Cardiac septum (tissue), 1 donor: ENCODE measurements around the gene SUPT6H. TPM values are rescaled to one million over a fixed set of nuclear protein-coding genes. Genes with fewer than 3 reads are reported as not detected.
"Not testable (repeated sequence)": the region's sequence is repeated elsewhere in the genome, so short reads cannot be mapped to it uniquely, and the experiment has no call there.

Source experiments
- DNase-seq: peaks from one replicate; pipeline ENCODE4 v3.0.0-alpha.2; 2020; ENCODE audit warnings: low spot score
- intact Hi-C: fragments of 100-400 bp; cut with DNase I; formaldehyde crosslinking; loops from one replicate; pipeline ENCODE4 v1.14.0; 2022
- total RNA-seq: library from RNA; stranded (reverse); fragmentation: NEBNext Ultra II Directional; extraction: Animal tissue kit (Norgen Biotek cat#: 25700); gene quantifications from one replicate; pipeline ENCODE4 v1.2.1, GENCODE V29; 2021
- donor health status: DM: no; HTN: no; CAD: no.

The SUPT6H gene
- total RNA-seq, 1 donor from 2014 or later: 48.4 TPM

DNA sequence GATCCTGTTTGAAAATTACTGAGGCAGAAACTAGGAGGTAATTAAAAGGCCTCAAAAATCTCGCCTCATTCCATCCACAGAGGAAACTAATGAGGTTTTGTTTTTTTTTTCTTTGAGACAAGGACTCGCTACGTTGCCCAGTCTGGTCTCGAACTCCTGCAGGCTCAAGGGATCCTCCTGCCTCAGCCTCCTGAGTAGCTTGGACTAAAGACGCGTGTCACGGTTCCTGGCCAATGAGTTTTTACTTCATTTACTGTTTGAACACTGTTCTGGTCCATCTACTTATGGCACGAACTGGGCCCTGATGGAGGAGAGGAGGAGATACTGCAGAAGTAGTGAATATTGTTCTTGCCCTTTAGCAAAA is 16.4 kb upstream of the SUPT6H start:
- DNase-seq: no peak
- intact Hi-C loops: no loop called here

DNA sequence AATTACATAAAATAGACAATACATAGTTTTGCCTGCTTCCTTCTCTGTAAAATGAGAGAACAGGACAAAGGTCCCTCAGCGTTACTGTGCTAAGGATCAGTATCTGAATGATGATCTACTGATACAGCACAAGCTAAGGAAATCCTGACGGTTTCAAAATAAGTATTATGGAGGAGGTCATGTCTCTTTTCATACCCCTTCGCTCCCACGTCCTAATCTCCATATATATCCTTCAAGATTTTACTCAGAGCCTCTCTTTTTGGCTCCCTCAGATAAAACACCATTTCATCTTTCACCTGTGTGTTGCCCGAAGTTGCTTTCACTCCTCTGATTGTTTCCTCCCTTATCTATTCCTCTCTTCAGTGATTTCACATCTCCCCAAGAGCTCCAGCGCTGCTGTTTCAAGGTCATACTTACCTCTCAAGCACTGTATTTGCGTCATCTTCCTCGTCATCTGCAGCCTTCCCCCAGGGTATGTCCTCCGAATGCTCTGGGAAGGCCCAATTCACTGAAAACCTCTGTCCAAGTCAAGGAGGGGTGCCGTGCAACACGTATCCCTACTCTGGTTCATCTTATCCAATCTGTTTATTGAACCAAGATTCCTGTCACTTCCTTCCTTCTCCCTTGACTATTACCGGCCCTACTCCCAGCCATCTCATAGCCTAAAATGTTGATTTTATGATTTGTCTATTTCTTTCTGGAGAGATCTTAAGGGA is 15.8 kb upstream of the SUPT6H start:
- DNase-seq: no peak
- intact Hi-C loops: no loop called here

DNA sequence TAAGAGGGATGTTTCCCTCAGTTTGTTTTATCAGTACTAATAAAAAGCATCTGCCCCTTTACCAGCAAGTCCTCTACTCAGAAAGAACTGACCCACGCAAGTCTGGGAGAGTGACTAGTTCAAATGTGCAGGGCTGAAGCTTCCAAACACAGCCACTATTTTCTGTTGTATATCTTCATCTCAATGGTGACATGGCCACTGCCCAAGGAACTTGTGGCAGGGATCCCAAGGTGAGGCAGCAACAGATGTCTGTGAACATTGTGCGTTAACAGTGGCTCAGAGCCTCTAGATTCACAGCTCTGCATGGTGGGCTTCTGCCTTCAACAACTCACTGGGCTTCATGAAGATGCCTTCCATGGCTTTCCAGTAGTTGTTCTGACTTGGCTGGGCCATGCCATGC is 13.3 kb upstream of the SUPT6H start:
- DNase-seq: no peak
- intact Hi-C loops: no loop called here

- DNase-seq: no peak
- intact Hi-C loops: no loop called here
Observed at GRCh38 chr17:28655160-28655559, 6.8 kb upstream of the SUPT6H start.

- DNase-seq: no peak
- intact Hi-C loops: no loop called here
Observed at GRCh38 chr17:28657756-28658155, 4.2 kb upstream of the SUPT6H start.

DNA sequence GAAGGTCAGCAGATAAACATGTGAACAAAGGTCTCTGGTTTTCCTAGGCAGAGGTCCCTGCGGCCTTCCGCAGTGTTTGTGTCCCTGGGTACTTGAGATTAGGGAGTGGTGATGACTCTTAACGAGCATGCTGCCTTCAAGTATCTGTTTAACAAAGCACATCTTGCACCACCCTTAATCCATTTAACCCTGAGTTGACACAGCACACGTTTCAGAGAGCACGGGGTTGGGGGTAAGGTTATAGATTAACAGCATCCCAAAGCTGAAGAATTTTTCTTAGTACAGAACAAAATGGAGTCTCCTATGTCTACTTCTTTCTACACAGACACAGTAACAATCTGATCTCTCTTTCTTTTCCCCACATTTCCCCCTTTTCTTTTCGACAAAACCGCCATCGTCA is 3.7 kb upstream of the SUPT6H start:
- DNase-seq, intact Hi-C loops: not testable (repeated sequence)

- DNase-seq, intact Hi-C loops: not testable (repeated sequence)
Observed at GRCh38 chr17:28658766-28659496, 3.1 kb upstream of the SUPT6H start.

DNA sequence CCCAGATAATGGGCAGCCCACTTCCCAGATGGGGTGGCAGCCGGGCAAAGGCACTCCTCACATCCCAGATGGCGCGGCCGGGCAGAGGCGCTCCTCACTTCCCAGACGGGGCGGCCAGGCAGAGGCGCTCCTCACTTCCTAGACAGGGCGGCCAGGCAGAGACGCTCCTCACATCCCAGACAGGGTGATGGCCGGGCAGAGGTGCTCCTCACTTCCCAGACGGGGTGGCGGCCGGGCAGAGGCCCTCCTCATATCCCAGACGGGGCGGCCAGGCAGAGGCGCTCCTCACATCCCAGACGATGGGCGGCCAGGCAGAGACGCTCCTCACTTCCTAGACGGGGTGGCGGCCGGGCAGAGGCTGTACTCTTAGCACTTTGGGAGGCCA is 2.5 kb upstream of the SUPT6H start:
- intact Hi-C loops, DNase-seq: not testable (repeated sequence)

- DNase-seq: no peak
- intact Hi-C loops: no loop called here
Observed at GRCh38 chr17:28662527-28662829, 473 bp downstream of the SUPT6H start.

DNA sequence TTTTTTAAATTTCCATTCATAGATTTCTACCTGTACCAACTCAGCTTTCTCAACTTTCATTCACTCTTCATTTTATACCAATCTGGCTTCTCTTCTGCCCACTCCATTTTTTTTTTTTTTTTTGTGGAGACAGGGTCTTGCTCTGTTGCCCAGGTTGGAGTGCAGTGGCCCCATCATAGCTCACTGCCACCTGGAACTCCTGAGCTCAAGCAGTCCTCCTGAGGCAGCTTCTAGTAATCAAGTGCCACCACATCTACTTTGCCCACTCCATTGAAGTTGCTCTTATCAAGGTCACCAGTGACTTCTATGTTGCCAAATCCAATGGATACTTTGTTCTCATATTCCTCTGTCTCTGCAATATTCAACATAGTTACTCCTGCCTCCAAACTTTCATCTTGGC is 1.7 kb downstream of the SUPT6H start:
- intact Hi-C loops: no loop called here
- no peak for DNase-seq

GRCh38 chr17:28665994-28666393 is 4.0 kb downstream of the SUPT6H start:
- no peak for DNase-seq
- intact Hi-C loops: no loop called here

DNA sequence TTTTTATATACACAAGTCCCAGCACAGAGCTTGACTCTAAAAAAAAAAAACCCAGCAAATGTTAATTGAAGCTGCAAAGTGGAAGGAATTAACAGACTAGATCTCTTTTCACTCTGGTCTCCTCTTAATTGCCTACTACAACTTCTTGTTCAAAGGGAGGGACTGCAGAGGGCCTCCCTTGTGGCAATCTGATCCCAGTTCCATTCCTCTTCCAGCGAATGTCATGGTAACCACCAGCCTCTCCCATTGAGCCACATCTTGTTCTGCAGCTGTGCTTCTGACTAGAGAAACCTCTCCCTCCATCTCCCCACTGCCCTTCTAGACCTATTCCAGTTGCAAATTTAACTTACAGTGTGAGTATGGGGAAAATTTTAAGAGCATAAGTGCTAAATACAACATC is 5.9 kb downstream of the SUPT6H start:
- intact Hi-C loops: no loop called here
- no peak for DNase-seq

DNA sequence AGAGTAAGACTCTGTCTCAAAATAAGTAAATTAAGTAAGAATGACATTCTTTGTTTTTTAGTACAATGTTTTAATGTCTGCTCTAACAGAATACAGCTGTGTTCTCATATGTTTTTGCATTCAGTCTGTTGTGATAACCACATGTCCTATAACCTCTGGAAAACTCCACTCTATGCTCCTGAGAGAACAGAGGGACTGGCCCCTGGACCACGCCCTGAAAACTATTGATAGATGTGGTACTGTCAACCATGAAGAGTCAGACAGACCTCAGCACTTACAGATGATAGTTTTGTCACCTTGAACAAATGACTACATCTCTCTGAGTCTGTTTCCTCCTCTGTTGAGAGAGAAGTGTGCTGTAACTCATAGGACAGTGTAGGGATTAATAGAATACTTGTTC is 7.9 kb downstream of the SUPT6H start:
- DNase-seq: no peak
- intact Hi-C loops: no loop called here

GRCh38 chr17:28675490-28675889 is 13.5 kb downstream of the SUPT6H start:
- intact Hi-C loops: no loop called here
- DNase-seq: no peak

GRCh38 chr17:28675980-28676379 is 14.0 kb downstream of the SUPT6H start:
- intact Hi-C loops: no loop called here
- DNase-seq: no peak

DNA sequence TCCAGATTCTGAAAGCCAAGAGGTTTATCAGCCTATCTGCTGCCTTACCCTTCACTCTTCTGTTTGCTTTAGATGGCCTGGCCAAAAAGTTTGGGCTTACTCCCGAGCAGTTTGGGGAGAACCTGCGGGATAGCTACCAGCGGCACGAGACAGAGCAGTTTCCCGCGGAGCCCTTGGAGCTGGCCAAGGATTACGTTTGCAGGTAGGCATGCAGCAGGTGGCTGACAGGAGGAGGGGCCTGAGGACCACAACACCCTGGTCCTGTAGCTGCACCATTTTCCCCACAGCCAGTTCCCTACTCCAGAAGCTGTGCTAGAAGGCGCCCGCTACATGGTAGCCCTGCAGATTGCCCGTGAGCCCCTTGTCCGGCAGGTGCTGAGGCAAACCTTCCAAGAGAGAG is 20.6 kb downstream of the SUPT6H start:
- intact Hi-C loops: no loop called here
- DNase-seq: no peak

- DNase-seq: no peak
- intact Hi-C loops: no loop called here
Observed at GRCh38 chr17:28684963-28685362, 23.0 kb downstream of the SUPT6H start.

DNA sequence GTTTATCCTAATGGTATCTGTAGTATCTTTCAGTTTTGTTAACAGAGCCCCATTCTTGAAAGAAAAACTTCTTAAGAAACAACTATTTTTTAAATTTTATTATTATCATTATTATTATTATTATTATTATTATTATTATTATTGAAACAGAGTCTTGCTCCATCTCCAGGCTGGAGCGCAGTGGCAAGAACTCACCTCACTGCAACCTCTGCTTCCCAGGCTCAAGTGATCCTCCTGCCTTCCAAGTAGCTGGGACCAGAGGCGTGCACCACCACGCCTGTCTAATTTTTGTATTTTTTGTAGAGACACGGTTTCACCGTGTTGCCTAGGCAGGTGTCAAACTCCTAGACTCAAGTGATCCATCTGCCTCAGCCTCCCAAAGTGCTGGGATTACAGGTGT is 23.4 kb downstream of the SUPT6H start:
- intact Hi-C loops: no loop called here
- DNase-seq: no peak

DNA sequence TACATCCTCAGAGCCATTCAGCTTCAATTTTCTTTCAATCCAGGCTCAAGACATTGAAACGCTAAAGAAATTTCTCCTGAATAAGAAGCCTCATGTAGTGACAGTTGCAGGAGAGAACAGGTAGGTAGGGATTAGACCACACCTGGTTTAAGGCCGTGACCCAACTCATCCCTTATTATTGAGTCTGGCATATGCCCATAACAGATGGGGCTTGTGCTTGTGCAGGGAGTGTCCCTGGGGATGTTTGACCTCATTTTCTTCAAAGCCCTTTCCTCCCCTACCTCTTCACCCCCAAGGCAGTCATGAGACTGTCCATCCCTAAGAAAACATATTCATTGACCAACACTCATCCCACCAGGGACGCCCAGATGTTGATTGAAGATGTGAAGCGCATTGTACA is 24.3 kb downstream of the SUPT6H start:
- intact Hi-C loops: no loop called here
- DNase-seq: no peak

GRCh38 chr17:28688481-28688880 is 26.5 kb downstream of the SUPT6H start:
- intact Hi-C loops: no loop called here
- no peak for DNase-seq

DNA sequence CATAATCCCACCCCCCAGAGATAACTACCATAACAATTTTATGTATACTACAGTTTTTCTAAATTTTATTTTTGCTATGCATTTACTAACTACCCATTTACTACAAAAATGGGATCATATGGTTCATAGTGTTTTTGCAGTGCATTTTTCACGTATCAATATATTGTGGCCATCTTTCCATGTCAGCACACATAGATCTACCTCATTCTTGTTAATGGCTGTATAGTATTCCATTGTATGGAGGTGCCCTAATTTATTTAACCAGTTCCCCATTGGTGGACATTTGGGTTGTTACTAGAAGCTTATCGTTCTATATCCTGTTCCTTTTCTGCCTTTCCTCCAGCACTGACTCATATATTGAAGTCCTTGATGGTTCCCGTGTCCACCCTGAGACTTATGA is 27.0 kb downstream of the SUPT6H start:
- intact Hi-C loops: no loop called here

GRCh38 chr17:28693869-28694268 is 31.9 kb downstream of the SUPT6H start:
- DNase-seq: no peak
- intact Hi-C loops: no loop called here

More for the DNA sequence above, 27.0 kb downstream of the SUPT6H start:
- no peak for DNase-seq
